ENCODE results near the gene SV2B. TPM values are rescaled to one million over a fixed set of nuclear protein-coding genes. Genes with fewer than 3 reads are reported as not detected.

SV2B gene
- polyA plus RNA-seq, 2 of the 4 experiments (the other 2 are of a cell fraction): 0.05 TPM; not detected in 1

DNA sequence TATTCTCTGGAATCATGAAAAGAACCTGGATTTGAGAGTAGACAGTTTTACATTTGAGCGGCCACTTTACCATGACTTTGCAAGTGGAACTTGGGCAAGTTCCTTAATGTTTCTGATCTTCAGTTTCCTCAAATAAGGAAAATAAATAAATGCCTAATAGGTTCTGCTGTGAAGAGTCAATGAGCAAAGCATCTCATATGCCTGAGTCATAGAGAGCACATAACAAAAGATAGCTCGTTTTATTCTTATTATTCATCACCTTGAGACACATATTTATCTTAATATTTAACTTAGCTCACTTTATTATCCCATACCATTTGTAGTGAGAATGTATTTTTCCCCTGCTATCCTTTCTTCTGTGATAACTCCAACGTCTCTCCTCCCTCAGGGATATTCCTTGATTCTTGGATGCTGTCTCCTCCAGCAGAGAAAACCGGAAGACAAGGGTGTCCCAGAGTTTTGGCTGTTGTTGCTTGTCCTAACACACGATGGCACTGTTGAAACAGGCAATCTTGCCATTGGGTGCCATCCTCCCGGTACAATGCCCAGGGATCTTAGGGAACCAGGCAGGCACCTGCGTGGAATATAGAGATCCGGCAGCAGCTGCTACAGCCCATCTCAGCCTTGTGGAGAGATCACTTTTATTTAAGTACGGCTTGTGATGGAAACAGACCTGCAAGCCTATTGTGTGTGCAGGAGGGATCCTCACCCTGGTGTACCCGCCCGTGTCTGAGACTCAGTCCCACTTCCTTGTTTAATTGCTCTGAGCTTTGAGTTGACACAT is 44.3 kb upstream of the SV2B start:
- Histone ChIP-seq H3K9me3 (no peaks in the 10 kb centered on the region), H3K4me1 (no peaks in the 10 kb centered on the region), H3K27ac (no peak overlapping the region), H3K4me2 (peak overlapping the region; percentile 62), H3K4me3 (peak overlapping the region; percentile 9)
- FAIRE-seq (peak; percentile 78), ATAC-seq (peak; percentile 94 to 96), DNase-seq (ENCODE audit: low read depth in 1 of 2, low spot score in 1 of 2) (peak; percentile 85 to 95)
- POLR2A ChIA-PET: interaction anchor here (1.8 kb wide), 1 partner anchor 216 kb away, joined by 8 read pairs; no protein-coding TSS in a partner anchor
- TF ChIP-seq BHLHE40 (IDR thresholded peaks at IDR 0.05; ENCODE audit: low read depth, low read length): no peak
- no peak for TF ChIP-seq MAZ (IDR thresholded peaks at IDR 0.05; ENCODE audit: borderline replicate concordance, low read depth, low read length)
- TF ChIP-seq, protein P1, sequence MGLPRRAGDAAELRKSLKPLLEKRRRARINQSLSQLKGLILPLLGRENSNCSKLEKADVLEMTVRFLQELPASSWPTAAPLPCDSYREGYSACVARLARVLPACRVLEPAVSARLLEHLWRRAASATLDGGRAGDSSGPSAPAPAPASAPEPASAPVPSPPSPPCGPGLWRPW (IDR thresholded peaks at IDR 0.05): no peak
- TF ChIP-seq, protein P2, sequence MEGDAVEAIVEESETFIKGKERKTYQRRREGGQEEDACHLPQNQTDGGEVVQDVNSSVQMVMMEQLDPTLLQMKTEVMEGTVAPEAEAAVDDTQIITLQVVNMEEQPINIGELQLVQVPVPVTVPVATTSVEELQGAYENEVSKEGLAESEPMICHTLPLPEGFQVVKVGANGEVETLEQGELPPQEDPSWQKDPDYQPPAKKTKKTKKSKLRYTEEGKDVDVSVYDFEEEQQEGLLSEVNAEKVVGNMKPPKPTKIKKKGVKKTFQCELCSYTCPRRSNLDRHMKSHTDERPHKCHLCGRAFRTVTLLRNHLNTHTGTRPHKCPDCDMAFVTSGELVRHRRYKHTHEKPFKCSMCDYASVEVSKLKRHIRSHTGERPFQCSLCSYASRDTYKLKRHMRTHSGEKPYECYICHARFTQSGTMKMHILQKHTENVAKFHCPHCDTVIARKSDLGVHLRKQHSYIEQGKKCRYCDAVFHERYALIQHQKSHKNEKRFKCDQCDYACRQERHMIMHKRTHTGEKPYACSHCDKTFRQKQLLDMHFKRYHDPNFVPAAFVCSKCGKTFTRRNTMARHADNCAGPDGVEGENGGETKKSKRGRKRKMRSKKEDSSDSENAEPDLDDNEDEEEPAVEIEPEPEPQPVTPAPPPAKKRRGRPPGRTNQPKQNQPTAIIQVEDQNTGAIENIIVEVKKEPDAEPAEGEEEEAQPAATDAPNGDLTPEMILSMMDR (IDR thresholded peaks at IDR 0.05): peak; percentile 96
- no peak for TF ChIP-seq FOSL2 (IDR thresholded peaks at IDR 0.05)
- TF ChIP-seq FOSL2 (CRISPR knock-in tag; IDR thresholded peaks at IDR 0.05): peak; percentile 28; the same call in 1 of the 2 replicates
- TF ChIP-seq SMC3 (IDR thresholded peaks at IDR 0.05): peak; percentile 94
- TF ChIP-seq, protein P3, sequence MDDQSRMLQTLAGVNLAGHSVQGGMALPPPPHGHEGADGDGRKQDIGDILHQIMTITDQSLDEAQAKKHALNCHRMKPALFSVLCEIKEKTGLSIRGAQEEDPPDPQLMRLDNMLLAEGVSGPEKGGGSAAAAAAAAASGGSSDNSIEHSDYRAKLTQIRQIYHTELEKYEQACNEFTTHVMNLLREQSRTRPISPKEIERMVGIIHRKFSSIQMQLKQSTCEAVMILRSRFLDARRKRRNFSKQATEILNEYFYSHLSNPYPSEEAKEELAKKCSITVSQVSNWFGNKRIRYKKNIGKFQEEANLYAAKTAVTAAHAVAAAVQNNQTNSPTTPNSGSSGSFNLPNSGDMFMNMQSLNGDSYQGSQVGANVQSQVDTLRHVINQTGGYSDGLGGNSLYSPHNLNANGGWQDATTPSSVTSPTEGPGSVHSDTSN (IDR thresholded peaks at IDR 0.05): no peak
- peak; percentile 92 to 96 for TF ChIP-seq RAD21 (conservative IDR thresholded peaks at IDR 0.05 in 1 of 2, IDR thresholded peaks at IDR 0.05 in 1 of 2)
- 11% methylated on average over 11 of the region's 11 CpGs for WGBS (ENCODE audit: missing lambda C conversion rate)
- CTCF ChIA-PET: interaction anchor here (0.6 to 9.8 kb wide), 74 partner anchors 8 to 1038 kb away, joined by 3 to 203 read pairs (median 4); partner anchors contain the start of genes HDDC3, RCCD1, SLCO3A1 and UNC45A

DNA sequence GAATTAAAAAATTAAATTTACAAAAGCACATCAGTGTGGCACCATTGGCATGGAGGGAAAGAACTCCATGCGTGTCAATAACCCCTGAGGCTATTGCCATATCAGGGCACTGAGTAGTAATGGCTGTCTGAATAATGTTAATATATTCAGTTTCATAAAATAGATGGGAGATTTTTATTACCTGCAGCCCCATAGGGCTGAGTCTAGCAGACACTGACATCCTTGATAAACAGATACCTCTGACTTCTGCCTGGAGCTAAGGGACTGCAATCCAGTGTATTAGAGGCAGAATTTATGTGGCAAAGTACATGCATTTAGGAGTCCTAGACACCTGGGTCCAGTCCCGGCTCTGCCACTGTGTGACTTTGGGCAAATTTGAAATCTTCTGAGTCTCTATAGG is 38.8 kb upstream of the SV2B start:
- Histone ChIP-seq H3K4me2 (no peak overlapping the region), H3K27ac (no peak overlapping the region), H3K4me3 (no peak overlapping the region), H3K9me3 (no peaks in the 10 kb centered on the region), H3K4me1 (no peaks in the 10 kb centered on the region)
- TF ChIP-seq CEBPB (IDR thresholded peaks at IDR 0.05): no peak
- TF ChIP-seq, protein P4, sequence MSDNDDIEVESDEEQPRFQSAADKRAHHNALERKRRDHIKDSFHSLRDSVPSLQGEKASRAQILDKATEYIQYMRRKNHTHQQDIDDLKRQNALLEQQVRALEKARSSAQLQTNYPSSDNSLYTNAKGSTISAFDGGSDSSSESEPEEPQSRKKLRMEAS (IDR thresholded peaks at IDR 0.05): no peak
- TF ChIP-seq KDM1A (IDR thresholded peaks at IDR 0.05; ENCODE audit: low read depth): no peak
- TF ChIP-seq JUN (IDR thresholded peaks at IDR 0.05): no peak
- TF ChIP-seq POLR2AphosphoS2 (conservative IDR thresholded peaks at IDR 0.05; ENCODE audit: low read length): no peak
- DNase-seq (ENCODE audit: low read depth in 1 of 2, low spot score in 1 of 2) (no peak), FAIRE-seq (no peak), ATAC-seq (no peak)
- CTCF ChIA-PET: interaction anchor here (0.6 kb wide), 1 partner anchor 164 kb away, joined by 3 read pairs; no protein-coding TSS in a partner anchor
- WGBS (ENCODE audit: missing lambda C conversion rate): 18% methylated on average over 2 of the region's 2 CpGs
- POLR2A ChIA-PET: no interaction called here

DNA sequence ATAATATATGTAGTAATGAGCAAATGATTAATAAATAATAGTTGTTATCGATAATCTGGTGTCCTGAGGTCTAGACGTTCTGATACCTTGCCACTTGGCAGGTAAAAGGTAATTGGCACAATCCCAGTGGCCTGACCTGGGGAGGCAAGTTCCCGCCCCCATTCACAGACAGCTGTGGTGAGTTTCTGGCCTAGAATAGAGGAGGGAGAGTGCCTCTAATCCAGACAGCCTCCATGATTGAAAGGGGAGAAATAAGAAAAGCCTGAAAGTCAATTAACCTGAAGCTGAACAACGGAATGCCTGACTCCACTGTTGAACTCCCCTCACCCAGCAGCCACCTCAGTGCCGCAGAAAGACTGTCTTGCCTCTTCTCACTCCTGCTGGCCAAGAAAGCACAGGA is 38.1 kb upstream of the SV2B start:
- TF ChIP-seq TP53 (CRISPR knock-in tag; IDR thresholded peaks at IDR 0.05) (no peak), NPAS2 (CRISPR knock-in tag; IDR thresholded peaks at IDR 0.05; ENCODE audit: borderline replicate concordance) (no peak), EHF (CRISPR knock-in tag; IDR thresholded peaks at IDR 0.05) (no peak), POLR2AphosphoS2 (conservative IDR thresholded peaks at IDR 0.05; ENCODE audit: low read length) (no peak), CBX2 (IDR thresholded peaks at IDR 0.05; ENCODE audit: borderline replicate concordance, low read depth) (no peak), HDAC2 (IDR thresholded peaks at IDR 0.05) (no peak), FOSB (CRISPR knock-in tag; IDR thresholded peaks at IDR 0.05) (no peak)
- TF ChIP-seq, protein P5, sequence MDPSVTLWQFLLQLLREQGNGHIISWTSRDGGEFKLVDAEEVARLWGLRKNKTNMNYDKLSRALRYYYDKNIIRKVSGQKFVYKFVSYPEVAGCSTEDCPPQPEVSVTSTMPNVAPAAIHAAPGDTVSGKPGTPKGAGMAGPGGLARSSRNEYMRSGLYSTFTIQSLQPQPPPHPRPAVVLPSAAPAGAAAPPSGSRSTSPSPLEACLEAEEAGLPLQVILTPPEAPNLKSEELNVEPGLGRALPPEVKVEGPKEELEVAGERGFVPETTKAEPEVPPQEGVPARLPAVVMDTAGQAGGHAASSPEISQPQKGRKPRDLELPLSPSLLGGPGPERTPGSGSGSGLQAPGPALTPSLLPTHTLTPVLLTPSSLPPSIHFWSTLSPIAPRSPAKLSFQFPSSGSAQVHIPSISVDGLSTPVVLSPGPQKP (IDR thresholded peaks at IDR 0.05; ENCODE audit: low read depth, low read length): no peak
- TF ChIP-seq, protein P6, sequence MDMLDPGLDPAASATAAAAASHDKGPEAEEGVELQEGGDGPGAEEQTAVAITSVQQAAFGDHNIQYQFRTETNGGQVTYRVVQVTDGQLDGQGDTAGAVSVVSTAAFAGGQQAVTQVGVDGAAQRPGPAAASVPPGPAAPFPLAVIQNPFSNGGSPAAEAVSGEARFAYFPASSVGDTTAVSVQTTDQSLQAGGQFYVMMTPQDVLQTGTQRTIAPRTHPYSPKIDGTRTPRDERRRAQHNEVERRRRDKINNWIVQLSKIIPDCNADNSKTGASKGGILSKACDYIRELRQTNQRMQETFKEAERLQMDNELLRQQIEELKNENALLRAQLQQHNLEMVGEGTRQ (IDR thresholded peaks at IDR 0.05): no peak
- FAIRE-seq (no peak), DNase-seq (ENCODE audit: low read depth in 1 of 2, low spot score in 1 of 2) (no peak), ATAC-seq (no peak)
- H3K27ac ChIP-seq: no peak overlapping the region
- CTCF ChIA-PET: no interaction called here
- POLR2A ChIA-PET: no interaction called here
- 37% methylated on average over 5 of the region's 5 CpGs for WGBS (ENCODE audit: missing lambda C conversion rate)
- H3K4me2 ChIP-seq: no peak overlapping the region
- no peak overlapping the region for H3K4me3 ChIP-seq
- no peaks in the 10 kb centered on the region for H3K4me1 ChIP-seq
- no peaks in the 10 kb centered on the region for H3K9me3 ChIP-seq
